GM19035 (cell line): Measurements from ENCODE around the gene RIMBP3C.
"Not testable (repeated sequence)": the region's sequence is repeated elsewhere in the genome, so short reads cannot be mapped to it uniquely, and the experiment has no call there.

Experiments
- ATAC-seq: cut with Tn5 transposase; IDR thresholded peaks from one replicate; pipeline ENCODE4 v1.9.1; 2021; ENCODE audit not compliant: unreplicated experiment

RIMBP3C gene, protein sequence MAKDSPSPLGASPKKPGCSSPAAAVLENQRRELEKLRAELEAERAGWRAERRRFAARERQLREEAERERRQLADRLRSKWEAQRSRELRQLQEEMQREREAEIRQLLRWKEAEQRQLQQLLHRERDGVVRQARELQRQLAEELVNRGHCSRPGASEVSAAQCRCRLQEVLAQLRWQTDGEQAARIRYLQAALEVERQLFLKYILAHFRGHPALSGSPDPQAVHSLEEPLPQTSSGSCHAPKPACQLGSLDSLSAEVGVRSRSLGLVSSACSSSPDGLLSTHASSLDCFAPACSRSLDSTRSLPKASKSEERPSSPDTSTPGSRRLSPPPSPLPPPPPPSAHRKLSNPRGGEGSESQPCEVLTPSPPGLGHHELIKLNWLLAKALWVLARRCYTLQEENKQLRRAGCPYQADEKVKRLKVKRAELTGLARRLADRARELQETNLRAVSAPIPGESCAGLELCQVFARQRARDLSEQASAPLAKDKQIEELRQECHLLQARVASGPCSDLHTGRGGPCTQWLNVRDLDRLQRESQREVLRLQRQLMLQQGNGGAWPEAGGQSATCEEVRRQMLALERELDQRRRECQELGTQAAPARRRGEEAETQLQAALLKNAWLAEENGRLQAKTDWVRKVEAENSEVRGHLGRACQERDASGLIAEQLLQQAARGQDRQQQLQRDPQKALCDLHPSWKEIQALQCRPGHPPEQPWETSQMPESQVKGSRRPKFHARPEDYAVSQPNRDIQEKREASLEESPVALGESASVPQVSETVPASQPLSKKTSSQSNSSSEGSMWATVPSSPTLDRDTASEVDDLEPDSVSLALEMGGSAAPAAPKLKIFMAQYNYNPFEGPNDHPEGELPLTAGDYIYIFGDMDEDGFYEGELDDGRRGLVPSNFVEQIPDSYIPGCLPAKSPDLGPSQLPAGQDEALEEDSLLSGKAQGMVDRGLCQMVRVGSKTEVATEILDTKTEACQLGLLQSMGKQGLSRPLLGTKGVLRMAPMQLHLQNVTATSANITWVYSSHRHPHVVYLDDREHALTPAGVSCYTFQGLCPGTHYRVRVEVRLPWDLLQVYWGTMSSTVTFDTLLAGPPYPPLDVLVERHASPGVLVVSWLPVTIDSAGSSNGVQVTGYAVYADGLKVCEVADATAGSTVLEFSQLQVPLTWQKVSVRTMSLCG (N-terminal part only)

DNA sequence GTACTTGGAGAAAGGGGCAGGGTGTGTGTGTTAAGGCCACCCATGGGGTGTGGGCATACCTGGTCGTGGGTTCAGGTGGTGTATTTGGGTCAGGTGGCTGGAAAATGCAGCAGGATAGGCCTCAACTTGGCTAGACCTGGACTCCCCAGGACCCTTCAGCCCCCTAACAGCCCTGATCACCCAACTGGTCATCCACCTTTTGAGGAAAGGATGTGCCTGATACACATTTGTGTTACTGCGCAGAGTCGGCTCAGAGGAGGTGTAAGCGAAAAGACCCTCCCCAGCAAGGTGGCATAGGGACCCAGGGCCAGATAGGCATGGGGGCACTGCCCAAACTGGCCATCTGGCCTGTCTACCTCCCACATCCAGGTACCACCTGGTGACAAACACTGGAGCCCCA lies at the start of gene RIMBP3C:
RIMBP3C (minus strand) TSS at position 101 of the 400 bp plus-strand sequence. CDS start 485 bp downstream, outside the sequence.
- ATAC-seq, result not testable (repeated sequence)

DNA sequence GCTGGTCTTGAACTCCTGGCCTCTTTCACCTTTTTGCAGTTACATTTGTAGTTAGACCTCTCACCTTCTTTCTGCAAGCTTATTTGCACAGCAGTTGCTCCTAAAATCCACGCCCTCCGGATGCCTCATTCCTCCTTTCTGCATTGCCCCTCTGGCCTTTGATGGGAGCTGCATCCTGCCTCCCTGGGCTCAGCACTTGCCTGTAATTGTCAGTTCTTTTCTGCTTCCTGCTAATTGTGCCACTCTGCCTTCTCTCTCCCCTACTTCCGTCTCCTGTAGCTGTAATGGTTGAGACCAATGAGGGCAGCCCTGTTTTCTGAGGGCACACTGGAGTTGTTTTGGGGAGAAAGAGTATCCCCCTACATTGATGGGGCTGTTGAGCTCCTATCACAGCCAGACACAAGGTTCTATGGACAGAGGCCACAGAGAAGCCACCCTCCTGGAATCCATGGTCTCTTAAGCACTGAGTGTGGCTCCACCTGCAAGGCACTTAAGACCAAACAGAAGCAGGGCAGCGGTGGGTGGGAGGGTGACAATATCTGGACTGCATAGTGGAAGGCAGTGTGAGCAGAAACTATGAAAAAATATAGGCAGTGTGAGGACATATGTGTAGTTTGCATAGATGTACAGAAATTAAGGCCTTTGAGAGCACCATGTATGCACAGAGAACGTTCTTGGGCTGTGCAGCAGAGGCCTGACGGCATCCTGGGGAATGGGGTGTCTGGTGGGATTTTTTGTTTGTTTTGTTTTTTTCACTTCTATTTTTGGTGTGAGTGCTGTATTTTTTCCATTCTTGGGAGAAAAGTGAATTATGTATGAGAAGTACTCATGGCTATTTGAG lies 48.0 kb upstream of the RIMBP3C start:
- no peak for ATAC-seq

DNA sequence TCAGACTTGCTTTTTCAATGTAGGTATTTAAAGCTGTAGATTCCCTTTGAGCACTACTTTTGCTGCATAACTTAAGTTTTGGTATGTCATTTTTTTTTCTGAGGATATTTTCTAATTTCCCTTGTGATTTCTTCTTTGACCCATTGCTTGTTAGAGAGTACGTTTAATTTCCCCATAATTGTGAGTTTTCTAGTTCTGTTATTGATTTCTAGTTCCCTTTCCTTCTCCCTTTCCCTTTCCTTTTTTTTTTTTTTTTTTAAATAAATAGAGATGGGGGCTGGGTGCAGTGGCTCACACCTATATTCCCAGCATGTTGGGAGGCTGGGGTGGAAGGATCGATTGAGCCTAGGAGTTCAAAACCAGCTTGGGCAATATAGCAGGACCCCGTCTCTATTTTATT lies 47.0 kb upstream of the RIMBP3C start:
- ATAC-seq, result no peak

DNA sequence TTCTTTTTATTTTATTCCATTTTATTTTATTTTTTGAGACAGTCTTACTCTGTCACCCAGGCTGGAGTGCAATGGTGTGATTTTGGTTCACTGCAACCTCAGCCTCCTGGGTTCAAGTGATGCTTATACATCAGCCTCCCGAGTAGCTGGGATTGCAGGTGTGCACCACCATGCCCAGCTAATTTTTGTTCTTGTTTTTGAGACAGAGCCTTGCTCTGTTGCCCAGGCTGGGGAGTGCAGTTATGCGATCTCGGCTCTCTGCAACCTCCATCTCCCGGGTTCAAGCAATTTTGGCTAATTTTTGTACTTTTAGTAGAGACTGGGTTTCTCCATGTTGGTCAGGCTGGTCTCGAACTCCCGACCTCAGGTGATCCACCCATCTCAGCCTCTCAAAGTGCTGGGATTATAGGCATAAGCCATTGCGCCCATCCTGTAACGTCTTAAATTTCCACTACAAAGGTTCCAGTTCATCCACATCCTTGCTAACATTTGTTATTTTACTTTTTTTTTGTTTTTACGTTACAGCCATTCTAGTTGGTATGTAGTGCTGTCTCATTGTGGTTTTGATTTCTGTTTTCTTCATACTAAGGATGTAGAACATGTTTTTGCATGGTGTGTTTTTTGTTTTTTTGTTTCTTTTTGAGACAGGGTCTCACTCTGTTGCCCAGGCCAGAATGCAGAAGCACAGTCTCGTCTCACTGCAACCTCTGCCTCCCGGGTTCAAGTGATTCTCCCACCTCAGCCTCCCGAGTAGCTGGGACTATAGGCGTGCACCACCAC lies 45.3 kb upstream of the RIMBP3C start:
- not testable (repeated sequence) for ATAC-seq

DNA sequence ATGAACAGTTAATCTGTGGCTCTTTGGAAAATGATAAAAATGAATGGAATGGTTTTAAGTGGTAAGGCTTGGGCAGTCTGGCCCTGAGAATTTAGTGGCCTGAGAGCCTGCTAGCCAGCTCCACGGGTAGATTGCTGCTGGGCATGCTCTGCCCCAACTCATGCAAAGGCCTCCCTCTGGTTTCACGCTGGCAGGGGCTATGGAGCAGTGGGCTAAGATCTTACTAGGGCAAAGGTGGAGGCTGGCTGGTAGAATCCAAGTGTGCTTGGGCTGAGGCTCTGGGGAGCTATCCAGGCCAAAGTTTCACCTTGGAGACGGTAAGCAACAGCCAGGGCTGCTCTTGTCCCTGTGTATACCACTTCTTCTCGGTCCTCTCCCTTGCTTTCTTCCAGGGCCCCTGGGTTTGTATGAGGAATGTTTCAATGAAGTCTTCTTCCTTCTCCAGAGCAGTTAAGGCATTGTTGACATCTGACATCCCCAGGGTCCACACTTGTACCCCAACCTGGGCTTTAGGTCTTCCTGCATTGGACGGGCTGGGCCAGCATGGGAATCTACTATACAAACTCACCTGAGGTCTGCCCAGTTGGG lies 43.7 kb upstream of the RIMBP3C start:
- ATAC-seq, result no peak

DNA sequence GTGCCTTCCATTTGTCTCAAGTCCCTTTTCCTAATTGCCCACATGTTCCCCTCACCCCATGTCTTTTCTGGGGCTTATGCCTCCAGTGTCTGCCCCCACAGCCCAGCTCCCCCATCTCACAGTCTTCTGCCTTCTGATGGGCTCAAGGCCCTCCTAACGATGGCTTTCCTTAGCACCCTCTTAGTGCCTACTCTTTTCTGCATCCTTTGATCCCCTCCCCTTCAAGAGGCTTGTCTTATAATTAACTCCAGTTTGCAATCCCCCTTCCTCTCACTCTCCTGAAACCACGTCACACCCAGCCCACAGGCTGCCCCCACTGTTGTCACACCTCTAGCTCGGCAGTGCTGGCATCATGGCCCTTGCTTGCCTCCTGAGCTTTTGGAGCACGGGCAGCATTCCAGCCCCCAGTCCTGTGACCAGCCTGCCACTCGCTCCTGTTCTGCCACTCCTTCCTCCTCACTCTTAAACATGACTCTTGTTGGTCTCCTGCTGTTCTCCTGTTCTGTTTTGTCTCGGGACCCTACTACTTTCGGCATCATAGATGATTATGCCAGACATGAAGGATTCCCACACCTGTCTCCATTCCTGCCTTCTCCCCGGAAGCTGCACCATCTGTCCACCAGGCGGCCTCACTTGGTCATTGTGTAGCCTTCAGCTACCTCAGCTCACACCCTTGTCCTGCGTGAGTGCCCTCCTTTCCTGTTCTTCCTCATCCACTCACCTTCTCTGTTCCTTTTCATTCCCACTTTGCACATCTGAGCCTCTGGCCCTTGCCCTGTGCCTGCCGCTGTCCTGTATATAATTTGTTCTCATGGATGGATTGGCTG lies 42.4 kb upstream of the RIMBP3C start:
- ATAC-seq, result no peak

DNA sequence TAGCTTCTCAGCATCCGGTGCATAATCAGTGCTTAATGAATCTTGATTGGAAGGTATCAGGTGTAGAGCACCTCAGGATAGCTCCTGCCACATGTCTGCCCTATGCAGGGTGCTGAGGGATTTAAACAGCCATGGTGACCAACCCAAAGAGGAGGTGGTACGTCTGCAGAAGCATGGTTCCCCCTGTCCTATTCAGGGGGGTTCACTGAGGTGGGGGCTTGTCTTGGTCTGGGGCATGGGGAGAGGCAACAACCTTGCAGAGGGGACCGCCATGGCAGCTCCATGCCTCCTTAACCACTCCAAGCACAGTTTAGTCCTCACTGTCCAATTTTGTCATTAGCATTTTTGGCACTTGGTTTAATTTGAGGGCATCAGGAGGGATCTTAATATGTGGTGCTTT lies 41.2 kb upstream of the RIMBP3C start:
- no peak for ATAC-seq

DNA sequence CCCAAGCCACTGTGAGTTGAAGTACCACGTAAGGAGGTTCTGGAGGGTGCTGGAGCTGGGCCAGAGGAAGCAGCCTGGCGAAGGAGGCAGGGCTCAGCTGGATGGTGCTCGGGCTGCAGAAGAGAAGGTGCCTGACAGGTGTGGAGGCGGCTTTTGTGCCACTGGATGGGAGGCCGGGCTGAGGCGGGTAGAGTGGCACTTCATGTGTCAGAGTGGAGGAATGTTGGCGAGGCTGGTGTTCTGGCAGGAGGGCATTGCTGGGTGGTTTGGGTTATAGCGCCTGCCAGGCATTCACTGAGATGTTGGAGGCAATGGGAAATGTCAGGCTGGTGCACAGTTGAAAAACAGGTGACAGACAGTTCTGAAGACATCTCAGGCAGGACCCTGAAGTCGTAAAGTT lies 40.4 kb upstream of the RIMBP3C start:
- ATAC-seq, result no peak

DNA sequence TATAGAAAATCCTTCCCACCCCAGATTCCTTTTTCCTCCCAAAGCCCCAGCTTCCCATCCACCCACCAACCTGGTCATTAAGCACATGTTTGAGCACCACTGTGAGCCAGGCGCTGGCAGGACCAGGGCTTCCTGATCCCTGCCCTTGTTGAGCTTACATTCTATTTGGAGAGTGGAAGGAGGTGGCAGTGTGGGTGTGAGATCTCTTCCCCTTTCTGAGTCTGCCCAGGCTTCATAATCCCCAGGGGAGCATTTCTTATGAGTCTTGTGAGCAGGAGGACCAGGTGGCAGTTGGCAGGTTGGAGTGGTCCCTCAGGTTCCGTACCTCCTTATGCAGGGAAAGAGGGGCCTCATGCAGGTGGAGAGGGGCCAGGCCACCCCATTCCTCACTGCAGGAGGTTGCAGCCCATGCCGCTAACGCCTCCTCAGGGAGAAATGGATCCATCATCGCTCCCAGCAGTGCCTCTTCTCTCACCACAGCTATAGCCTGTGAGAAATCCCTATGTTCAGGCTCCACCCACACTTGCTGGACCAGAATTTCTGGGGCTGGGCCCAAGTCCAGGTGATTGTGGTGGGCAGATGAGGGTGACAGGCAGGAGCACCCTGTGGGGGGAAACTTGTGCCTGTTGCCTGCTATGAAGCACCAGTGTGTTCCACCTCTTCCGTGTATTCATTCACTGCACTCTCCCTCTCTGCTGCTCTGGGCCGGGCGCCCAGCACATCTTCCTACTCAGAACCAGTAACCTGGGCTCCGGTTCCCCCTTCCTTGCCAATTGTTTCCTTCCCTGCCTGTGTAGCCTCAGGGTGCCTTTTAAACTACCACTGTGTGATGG lies 39.8 kb upstream of the RIMBP3C start:
- no peak for ATAC-seq

DNA sequence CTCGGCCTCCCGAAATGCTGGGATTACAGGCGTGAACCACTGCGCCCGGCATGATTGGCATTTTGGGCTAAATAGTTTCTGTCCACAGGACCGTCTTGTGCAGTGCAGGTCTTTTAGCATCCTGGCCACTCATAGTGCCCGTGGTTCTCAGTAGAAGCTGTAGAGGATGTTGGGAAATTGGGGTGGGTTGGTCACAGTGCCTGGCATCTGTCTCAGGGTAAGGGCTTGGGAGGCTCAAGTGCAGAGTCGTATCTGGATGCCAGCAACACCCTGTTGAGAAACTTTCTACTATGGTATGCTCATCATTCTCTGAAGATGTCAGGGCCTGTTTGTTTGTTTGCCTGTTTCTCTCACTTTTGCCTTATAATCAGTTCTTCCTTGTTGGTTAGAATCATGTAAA lies 38.1 kb upstream of the RIMBP3C start:
- no peak for ATAC-seq

DNA sequence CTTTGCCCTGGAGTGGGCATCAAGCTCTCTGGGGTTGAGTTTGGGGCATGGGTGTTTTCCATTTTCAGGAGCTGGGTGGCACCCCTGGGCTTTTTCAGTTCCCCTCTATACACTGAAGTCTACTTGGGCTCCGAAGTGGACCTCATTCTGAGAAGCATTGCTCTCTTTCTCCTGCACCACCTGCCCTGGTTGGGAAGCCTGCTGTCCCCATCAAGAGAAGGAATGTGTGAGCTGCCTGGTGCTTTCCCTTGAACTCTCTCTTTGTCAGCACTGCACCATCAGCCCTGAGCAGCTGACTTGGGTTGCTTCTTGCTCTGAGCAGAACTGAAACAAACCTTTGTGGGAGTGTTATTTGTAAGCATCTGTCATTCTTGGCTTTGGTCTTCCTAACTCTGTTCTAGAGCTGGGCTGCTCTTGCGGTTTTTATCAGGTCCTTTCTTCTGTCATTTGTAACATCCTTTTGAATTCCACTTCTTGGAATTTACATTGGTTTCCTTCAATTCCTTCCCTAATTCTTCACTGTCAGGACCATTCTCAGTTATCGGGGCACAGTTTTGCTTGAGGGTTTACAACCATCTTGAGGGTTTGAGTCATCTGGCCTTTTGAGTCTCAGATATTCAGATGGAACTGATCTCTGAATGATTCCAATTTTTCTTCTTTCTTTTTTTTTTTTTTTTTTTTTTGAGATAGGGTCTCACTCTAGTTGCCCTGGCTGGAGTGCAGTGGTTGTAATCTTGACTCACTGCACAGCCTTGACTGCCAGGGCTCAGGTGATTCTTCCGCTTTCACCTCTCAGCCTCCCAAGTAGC lies 36.7 kb upstream of the RIMBP3C start:
- peak; percentile 83 for ATAC-seq

DNA sequence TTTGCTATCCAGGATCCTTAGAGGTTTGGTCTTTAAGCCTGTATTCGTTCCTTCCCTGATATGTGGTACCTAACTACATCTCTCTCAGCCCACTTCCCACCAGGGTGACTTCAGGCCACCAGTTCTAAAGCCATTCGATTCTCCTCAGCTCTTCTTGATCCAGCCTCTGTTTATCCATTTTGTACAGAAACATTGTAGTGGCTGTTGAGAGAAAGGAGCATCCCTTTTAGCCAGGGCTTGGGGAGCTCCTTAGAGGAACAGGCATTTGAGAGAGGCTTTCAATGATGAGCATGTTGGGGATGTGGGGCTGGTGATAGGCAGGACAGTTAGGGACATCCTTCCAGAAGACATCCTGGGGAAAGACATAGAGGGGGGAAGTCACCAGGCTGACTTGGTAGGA lies 34.1 kb upstream of the RIMBP3C start:
- ATAC-seq, result no peak

DNA sequence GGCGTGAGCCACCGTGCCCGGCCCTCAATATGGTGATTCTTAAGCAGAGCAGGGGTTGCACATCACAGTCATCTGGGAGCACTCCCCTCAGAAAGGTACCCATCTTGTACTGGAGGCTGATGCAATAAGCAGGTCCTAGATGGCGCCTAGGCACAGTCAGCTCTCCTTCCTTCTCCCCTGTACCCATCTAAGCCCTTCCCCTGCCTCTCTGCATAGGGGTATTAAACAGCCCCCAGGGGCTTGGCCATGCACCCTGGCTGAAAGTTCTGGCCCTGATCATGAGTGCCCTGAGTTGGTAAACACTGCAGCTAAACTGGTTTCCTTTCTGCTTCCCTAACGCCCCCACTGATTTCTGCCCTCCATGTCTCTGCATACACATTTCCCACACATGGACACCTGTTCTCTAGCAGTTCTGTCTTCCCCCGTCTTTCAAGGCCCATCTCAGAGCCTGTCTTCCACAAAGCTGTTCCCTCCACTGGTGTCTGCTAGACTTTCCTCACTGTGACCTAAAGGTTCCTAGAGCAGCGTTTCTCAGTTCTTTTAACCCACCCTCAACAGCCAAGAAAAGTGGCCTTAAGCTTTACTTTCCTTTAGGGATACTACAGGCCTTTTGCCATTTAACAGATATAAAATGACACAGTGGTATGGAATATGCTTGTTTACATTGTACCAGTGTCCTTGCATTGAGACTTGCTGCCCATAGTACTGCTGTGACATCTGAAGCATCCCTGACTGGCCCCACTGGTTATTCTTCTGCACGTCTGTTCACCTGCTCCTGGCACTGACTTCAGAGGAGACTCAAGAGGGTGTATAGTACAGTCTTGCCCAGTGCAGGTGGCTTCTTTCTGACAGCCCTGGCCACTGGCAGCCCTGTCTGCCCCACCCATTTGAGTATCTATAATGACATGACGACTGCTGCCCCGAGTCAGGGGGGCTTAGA lies 31.8 kb upstream of the RIMBP3C start:
- ATAC-seq, result no peak

DNA sequence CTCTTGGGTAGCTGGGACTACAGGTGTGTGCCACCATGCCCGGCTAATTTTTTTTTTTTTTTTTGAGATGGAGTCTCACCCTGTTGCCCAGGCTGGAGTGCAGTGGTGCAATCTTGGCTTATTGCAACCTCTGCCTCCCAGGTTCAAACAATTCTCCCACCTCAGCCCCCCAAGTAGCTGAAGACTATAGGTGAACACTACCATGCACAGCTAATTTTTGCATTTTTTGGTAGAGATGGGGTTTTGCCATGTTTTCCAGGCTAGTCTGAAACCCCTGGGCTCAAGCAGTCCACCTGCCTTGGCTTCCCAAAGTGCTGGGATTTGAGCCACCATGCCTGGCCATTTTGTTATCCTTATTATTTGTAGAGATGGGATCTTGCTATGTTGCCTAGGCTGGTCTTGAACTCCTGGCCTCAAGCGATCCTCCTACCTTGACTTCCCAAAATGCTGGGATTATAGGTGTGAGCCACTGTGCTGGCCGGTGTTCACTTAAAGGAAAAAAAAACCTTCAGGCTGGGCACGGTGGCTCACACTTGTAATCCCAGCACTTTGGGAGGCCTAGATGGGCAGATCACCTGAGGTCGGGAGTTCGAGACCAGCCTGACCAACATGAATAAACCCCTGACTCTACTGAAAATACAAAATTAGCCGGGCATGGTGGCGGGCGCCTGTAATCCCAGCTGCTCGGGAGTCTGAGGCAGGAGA lies 29.9 kb upstream of the RIMBP3C start:
- ATAC-seq, result not testable (repeated sequence)

DNA sequence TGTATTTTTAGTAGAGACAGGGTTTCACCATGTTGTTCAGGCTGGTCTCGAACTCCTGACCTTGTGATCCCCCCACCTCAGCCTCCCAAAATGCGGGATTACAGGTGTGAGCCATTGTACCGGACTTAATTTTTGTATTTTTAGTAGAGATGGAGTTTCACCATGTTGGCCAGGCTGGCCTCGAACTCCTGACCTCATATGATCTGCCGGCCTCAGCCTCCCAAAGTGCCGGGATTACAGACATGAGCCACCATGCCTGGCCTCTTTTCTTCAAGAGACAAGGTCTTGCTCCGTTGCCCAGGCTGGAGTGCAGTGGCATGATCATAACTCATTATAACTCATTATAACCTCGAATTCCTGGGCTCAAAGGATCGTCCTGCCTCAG lies 29.4 kb upstream of the RIMBP3C start:
- not testable (repeated sequence) for ATAC-seq
